GM19035 (cell line): ENCODE measurements around the gene IFITM1.
"Not testable (repeated sequence)": the region's sequence is repeated elsewhere in the genome, so short reads cannot be mapped to it uniquely, and the experiment has no call there.

ENCODE experiments used
- ATAC-seq: cut with Tn5 transposase; IDR thresholded peaks from one replicate; pipeline ENCODE4 v1.9.1; 2021; ENCODE audit not compliant: unreplicated experiment

IFITM1 gene

DNA sequence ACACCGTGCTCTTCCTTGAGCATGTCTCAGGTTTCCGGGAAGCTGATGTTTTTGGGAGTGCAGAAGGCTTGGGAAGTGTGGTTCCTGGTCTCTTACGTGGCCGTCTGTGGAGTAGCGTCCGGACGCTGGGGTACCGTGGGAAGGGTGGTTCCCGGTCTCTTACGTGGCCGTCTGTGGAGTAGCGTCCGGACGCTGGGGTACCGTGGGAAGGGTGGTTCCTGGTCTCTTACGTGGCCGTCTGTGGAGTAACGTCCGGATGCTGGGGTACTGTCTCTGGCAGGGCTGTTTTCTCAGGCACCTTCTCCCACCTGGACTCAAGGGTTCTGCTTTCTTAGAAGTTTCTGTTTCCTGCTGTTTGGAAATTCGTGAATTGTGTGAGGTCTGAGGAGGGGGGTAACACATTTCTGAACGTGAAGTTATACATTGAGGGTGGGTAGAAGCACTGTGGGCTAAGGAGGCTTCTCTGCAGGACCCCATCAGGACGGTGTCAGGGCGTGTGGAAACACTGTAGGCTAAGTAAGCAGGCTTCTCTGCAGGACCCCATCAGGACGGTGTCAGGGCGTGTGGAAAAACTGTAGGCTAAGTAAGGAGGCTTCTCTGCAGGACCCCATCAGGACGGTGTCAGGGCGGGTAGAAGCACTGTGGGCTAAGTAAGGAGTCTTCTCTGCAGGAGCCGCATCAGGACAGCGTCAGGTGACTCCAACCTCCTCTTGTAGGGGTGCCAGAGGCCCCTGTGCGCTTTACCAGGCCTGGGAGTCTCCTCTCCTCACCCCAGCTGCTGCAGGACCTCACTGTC lies 12.2 kb downstream of the IFITM1 start:
- ATAC-seq: no peak

DNA sequence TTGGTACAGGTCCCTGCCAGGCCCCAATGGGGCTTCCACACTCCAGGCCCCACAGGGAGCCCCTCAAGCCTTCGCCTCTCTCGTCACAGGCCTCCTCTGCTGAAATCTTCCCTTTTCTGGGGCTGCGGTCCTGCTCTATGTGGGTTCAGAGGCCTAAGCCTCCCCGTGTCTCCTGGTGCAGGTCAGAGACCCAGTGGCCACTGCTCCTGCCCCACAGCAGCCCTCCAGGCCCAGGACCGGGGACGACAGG lies 12.7 kb downstream of the IFITM1 start:
- no peak for ATAC-seq

DNA sequence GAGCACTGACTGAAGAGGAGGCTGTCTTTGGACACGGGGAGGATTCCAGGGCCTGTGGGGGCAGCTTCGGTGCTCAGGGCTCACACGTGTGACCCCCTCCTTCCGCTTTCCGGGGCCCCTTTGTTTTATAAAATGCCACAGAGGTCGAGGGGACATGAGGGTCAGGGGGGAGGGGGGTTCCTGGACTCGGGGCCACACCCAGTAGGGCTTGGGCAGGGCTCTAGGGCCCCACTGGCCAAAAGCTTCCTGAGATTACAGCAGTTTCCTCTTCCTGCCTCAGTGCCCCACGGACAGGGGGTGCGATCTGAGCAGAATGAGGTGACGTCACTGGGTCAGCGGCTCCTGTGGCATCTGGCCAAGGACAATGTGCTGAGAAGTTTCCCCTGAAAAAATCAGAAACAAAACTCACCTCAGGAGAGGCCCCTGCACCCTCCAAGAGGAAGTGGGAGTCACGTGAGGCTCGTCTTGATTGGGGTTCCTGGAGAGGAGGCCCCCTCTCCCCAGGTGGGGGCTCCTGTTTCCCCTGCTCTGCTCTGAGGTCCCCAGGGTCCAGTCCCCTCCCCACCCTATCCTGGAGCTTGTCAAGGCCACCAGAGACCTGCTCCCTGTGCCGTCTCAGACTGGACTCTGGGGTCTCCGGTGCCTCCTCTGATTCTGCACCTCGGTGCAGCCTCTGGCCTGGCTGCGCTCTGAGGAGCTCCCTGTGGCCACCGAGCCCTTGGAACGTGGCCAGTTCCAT lies 13.2 kb downstream of the IFITM1 start:
- no peak for ATAC-seq

DNA sequence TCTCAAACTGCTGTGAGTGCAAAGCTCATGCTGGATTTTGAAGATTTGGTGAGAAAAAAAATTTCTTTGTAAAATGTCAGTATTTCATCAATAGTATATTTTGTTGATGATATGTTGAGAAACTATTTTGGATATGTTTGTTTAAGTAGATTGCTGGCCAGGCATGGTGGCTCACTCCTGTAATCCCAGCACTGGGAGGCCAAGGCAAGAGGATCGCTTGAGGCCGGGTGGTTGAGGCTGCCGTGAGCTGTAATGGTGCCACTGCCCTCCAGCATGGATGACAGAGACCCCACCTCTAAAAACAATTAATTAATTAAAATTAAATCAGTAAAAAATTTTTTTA lies 13.7 kb downstream of the IFITM1 start:
- no peak for ATAC-seq

DNA sequence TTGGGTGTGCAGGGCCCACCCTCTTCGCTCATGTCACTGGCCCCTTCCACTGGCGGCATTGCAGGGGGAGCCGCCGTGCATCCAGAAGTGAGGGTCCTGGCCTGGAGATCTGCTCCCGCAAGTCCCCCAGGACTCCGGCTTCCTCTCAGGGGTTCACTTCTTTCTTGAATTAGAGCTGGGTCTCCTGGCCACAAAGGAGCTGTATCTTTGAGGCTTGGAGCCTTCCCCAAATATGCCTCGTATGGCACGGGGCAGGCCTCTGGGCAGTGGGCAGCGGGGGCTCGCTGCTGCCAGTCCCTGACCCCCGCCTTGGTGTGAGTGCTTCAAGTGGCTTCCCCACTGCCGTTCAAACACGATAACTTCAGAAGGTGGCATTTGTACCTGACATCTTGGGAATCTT lies 14.2 kb downstream of the IFITM1 start:
- no peak for ATAC-seq

DNA sequence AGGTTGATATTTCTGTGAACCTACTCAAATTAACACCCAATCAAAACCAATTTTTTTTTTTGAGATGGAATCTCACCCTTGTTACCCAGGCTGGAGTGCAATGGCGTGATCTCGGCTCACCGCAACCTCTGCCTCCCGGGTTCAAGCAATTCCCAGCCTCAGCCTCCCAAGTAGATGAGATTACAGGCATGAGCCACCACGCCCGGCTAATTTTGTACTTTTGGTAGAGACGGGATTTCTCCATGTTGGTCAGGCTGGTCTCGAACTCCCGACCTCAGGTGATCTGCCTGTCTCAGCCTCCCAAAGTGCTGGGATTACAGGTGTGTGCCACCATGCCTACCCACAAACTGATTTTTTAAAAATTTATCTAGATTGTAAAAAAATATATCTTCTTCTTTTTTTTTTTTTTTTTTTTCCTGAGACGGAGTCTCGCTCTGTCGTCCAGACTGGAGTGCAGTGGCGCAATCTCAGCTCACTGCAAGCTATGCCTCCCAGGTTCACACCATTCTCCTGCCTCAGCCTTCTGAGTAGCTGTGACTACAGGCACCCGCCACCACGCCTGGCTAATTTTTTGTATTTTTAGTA lies 14.8 kb downstream of the IFITM1 start:
- ATAC-seq: not testable (repeated sequence)

DNA sequence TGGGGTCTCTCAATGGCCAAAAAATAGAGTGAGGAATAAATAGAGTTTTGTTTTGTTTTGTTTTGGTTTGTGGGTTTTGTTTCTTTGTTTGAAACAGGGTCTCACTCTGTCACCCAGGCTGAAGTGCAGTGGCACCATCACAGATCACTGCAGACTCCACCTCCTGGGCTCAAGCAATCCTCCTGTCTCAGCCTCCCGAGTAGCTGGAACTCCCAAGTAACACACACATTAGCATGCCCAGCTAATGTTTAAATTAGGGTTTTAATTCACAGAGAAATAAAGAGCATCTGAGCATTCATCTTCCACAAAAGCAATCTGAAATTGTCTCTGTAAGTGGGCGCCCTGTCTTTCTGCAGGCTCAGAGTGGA lies 16.0 kb downstream of the IFITM1 start:
- no peak for ATAC-seq

DNA sequence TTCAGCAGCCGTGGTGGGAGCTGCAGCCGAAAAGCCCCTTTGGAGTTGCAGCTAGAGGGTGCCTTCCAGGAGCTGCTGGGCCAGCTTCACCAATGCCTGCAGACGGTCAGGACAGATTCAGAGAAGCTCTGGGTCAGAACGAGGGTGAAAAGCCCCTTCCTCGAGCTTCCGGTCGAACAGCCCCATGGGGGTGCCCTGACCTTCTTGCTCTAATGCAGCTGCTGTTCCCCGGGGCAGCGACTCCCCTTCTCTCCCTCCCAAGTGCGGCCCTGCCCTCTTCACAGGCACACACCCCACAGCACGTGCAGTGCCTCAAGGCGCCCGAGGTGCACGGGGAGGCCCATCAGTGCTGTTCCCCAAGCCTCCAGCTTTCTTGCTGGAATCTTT lies 16.5 kb downstream of the IFITM1 start:
- ATAC-seq: no peak

DNA sequence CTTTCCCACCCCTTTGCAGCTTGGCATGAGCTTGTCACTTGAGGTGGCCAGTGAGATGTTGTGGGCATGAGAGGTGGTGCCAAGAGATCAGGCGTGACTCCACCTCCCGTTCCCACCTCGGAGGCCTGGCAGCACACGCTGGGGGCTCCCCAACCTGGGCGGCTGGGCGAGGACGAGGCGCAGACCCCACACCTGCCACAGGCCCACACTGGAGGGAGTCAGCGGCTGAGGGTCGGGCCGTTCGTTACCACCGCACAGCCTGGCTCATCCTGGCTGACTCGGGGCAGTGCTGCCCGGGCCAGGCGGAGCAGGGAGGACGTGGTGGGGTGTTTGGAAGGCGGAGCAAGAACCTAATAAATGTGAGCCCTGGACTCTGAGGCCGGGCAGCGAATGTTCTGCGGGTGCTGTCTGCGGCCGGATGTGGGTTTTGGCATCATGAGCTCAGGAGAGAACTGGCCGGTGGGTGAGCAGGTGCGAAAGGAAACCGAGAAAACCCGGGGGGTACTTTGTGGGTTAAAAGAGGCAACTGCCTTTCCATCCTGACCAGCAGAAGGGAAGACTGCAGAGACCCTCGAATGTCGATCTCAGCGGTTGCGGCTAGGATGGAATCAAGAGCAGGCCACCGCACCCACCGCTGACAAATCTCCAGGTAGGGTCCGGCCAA lies 17.0 kb downstream of the IFITM1 start:
- no peak for ATAC-seq

DNA sequence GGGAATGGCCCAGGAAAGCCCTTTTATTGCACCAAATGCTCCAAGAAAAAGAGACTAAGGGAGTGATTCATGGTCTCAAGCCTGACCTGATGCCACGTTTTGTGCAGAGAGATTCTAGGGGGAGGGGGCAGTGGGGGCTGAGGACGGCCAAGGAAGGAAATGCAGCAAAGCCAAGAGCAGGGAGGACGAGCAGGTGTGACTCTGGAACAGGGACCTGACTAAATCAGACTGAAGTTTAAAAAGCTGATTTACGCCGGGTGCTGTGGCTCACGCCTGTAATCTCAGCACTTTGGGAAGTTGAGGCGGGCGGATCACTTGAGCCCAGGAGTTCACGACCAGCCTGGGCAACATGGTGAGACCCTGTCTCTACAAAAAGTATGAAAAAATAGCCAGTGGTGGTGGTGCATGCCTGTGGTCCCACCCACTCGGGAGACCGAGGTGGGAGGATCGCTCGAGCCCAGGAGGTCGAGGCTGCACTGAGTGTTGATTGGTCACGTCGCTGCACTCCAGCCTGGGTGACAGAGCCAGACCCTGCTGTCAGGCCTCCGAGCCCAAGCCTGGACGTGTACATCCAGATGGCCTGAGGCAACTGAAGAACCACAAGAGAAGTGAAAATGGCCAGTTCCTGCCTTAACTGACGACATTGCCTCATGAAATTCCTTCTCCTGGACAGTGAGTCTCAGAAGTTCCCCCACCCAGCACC lies 17.7 kb downstream of the IFITM1 start:
- ATAC-seq: no peak

DNA sequence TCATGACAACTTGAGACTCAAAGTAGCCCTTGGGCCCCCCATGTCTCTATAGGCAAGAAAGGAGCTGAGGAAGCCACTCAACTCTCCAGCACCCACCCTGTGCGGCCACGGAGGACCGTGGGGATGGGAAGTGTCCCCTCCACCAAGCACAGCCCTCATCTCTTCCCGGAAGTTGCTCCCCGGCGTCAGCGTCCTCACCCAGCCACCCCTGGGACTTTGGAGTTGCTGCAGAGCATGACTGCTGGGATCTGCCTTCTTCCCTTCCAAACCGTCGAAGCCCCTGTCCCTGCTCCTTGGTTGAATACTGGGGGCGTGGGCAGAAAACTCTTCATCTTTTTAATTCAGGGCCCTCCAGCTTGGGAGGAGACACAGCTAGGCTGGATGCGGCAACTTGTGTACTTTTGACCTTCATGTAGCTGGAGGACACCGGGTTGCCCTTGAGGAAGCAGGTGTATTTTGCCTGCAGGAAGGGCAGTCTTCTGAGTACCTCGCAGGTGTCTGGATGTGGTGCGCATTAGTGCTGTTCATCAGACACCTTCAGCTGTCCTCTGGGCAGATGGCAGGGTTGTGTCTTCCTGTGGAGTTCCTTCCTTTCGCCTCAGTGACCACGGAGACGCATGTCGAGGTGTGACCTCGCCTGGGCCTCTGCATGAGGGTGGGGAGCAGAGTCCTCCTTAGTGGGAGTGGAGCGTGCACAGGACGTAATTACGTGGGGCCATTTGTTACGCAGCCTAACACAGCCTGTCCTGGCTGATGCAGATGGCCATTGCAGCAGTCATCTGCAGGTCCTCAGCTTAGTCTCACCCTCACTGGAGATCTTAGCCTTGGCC lies 19.0 kb downstream of the IFITM1 start:
- no peak for ATAC-seq

DNA sequence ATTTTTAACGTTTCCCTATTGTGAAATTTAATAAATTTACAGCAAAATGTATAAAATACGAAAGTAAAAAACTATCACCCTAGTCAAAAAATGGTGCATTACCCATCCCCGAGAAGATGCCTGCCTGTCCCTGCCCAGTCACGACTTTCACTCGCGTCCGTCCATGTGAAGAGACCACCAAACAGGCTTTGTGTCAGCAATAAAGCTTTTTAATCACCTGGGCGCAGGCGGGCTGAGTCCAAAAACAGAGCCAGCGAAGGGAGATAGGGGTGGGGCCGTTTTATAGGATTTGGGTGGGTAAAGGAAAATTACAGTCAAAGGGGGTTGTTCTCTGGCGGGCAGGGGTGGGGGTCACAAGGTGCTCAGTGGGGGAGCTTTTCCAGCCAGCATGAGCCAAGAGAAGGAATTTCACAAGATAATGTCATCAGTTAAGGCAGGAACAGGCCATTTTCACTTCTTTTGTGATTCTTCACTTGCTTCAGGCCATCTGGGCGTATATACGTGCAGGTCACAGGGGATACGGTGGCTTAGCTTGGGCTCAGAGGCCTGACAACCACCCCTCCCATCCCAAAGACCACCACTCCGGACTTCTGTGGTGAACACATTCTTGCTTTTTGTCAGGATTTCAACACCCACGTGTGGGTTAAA lies 19.9 kb downstream of the IFITM1 start:
- ATAC-seq: not testable (repeated sequence)

DNA sequence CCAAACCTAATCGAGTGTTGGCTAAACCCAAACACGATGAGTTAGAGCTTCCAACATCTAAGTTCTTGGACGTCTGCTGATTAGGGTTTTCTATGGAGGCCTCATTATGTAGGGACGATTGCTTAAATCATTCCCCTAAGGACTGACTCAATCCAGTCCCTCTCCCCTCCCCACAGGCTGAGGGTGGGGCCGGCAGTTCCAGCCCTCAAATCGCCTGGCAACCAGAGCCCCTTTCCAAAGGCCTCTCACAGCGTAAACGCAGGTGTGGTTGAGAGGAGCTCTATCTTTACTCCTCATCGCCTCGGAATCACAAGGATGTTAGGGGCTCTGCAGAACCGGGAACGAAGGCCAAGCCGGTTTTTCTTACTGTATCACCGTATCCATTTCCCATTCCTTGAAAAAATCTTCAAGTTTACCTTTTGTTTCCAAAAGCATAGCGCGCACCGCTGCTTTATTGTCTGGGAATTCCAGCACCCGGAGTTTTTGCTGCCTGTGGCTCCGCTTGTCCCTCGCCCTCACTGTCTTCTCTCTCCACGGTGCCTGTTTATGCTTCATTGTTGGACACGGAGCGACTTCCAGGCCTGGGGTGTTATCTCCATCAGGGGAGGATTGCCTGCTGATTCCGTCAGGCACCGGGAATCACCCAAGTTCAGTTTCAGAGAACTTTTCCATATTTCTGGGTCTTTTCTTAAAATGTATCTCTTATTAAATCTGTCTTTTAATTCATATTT lies 20.6 kb downstream of the IFITM1 start:
- ATAC-seq: no peak

DNA sequence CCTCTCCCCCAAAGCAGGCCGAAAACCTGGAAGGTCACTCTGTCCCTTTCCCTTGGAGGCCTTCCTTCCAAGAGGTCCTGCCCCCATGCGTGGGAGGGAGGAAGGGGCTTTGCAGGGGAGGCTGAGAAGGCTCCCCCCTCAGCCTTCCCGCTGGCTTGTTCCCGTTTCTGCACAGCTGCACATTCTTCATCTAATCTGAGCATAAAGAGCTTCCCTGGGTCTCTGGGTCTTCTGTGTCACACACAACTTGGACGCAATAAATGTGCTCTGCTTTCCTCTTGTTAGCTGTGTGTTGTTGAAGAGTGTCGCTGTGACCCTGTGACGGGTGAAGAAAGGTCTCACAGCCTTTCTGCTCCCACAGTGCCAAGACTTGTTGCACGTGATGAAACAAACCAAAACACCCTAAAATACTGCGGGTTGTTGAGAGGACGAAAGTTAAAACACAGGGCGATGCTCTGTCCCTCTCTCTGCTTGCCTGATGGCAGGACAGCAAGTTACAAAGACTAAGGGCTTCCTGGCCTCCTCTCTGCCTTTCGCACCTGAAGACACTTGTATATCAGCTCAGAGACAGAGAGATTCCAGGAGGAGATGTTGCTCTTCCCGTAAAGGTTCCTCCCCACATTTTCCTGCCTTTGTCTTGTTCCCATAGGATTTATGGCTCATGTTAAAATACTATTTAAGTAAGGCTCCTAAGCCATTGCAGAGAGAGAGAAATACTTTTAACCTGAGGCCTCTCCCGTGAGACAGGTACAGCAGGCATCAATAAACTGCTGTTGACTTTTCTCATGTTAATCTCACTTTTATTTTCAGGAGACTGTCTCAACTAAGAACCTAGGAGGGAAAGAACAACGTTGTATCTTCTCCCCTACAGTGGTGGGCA lies 22.2 kb downstream of the IFITM1 start:
- no peak for ATAC-seq

DNA sequence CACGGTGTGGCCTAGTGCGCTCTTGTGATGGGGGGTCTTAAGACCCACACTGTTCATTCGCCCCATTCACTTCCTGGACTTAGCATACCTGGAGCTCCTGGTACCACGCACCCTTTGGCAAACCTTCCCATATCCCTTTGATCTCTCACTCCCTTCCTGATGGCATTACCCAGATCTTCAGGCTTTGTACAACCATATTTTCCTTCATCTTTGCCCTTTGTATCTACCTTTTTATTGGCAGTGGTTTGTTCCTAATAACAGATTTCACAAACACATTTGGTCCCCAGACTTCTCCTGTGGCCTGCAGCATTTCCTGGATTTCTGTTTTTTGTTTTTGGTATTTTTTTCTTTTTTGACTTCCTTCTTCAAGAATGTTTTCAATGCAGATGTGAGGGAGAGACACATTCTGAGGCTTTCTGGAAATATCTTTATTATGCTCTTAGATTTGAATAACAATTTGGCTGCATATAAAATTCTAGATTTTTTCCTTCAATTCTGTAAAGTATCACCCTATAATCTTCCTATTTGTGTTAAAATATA lies 22.9 kb downstream of the IFITM1 start:
- no peak for ATAC-seq

DNA sequence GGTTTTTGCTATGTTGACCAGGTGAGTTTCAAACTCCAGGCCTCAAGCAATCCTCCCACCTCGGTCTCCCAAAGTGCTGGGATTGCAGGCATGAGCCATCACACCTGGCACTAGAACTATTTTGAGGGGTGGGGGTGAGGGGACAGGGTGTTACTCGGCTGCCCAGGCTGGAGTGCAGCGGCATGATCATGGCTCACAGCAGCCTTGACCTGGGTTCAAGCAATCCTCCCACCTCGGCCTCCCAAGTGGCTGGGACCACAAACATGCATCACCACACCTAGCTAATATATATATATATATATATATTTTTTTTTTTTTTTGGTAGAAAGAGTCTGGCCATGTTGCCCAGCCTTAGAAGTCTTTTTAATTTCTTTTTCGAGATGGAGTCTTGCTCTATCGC lies 23.9 kb downstream of the IFITM1 start:
- no peak for ATAC-seq

DNA sequence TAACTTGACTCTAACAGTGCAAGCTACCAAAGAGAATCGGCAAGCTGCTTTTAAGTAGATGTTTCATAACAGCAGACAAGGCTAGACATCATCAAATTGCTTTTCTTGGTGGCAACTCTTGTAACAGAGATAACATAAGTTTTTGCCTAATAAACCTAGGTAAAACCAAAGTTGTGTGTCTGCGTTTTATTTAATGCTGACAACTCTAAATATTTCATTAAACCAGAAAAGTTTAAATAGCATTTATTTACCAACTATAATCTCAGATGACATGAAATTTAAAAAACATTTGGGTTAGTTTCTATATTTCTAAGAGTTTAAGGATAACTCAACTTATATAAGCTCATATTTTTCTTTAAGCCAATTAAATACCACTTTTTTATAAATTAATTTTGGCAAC lies 26.1 kb downstream of the IFITM1 start:
- no peak for ATAC-seq
